ENCODE results near the gene LDLRAP1. TPM values are rescaled to one million over a fixed set of nuclear protein-coding genes. Genes with fewer than 3 reads are reported as not detected.

The LDLRAP1 gene
- 7.7 and 9.3 TPM in 2 replicates for total RNA-seq

GRCh38 chr1:25543425-25544242, at the start of gene LDLRAP1:
Gene LDLRAP1 (plus strand): TSS chr1:25543606. CDS start chr1:25543699, 93 bp downstream.

GRCh38 chr1:25616095-25616986, 72.9 kb downstream of the LDLRAP1 start, which contains the start of gene MAN1C1:
Gene MAN1C1 (plus strand): TSS chr1:25616791. CDS start chr1:25617798, 1,007 bp downstream.

Other genes with a start within 250 kb of the LDLRAP1 start
- 72.6 and 75.4 TPM in 2 replicates for gene TMEM50A, start 205.3 kb upstream of the LDLRAP1 start, total RNA-seq
- gene RHCE, start 122.8 kb upstream of the LDLRAP1 start, total RNA-seq: 0.38 TPM in 1 of 2 replicates, not detected in the other
- 6.6 and 7.0 TPM in 2 replicates for gene MACO1, start 112.7 kb upstream of the LDLRAP1 start, total RNA-seq
- gene MAN1C1, start 73.2 kb downstream of the LDLRAP1 start, total RNA-seq: 0.49 and 1.6 TPM in 2 replicates